Naive thymus-derived CD4-positive, alpha-beta T cell (primary cell): ENCODE results near the gene SCAF1. TPM values are rescaled to one million over a fixed set of nuclear protein-coding genes. Genes with fewer than 3 reads are reported as not detected.

Experiments
- ATAC-seq: fragments of 150-1000 bp; cut with Tn5 transposase; 2 replicates; pipeline ENCODE4 v1.10.0; 2021; ENCODE audit warnings: mild to moderate bottlenecking, moderate library complexity
- CTCF ChIA-PET: fragments of 350-600 bp; sonication (Branson Sonifier 250); formaldehyde crosslinking; loops from one replicate; lab custom pipeline; 2021; ENCODE audit warnings: antibody characterized with exemption; lab: Charles Lee
- POLR2A ChIA-PET: fragments of 350-600 bp; sonication (Branson Sonifier 250); formaldehyde crosslinking; loops from one replicate; lab custom pipeline; 2021; ENCODE audit warnings: antibody characterized with exemption, inconsistent platforms; lab: Charles Lee
- DNase-seq, 9 donors: peaks; one replicate each; pipeline versions ENCODE4 v3.0.0 to v3.0.0-alpha.2; 2020 to 2022; ENCODE audit warnings: mixed read lengths in 1 of 9
- H3K27ac ChIP-seq: one replicate; pipeline ENCODE4 v1.7.0; 2013; ENCODE audit warnings: mild to moderate bottlenecking, low read depth, low read length, moderate library complexity
- H3K27me3 ChIP-seq, 2 donors: one replicate each; pipeline ENCODE4 v1.7.0; 2013; ENCODE audit warnings: low read length in 2 of 2, mild to moderate bottlenecking in 2 of 2, moderate library complexity in 2 of 2; ENCODE audit not compliant: control insufficient read depth in 2 of 2, insufficient read depth in 2 of 2
- H3K36me3 ChIP-seq, 3 experiments: 1 replicate in 2 of 3; 2 replicates in 1 of 3; pipeline ENCODE4 v1.7.0; 2013; ENCODE audit warnings: low read length in 3 of 3, mild to moderate bottlenecking in 3 of 3, moderate library complexity in 1 of 3; ENCODE audit not compliant: insufficient read depth in 3 of 3, control insufficient read depth in 2 of 3
- H3K4me1 ChIP-seq, 2 donors: one replicate each; pipeline ENCODE4 v1.7.0; 2013; ENCODE audit warnings: low read length in 2 of 2, mild to moderate bottlenecking in 2 of 2, moderate library complexity in 1 of 2; ENCODE audit not compliant: control insufficient read depth in 2 of 2, insufficient read depth in 2 of 2
- H3K4me3 ChIP-seq: 2 replicates; pipeline ENCODE4 v1.7.0; 2013; ENCODE audit warnings: mild to moderate bottlenecking, low read length
- H3K9me3 ChIP-seq, 3 experiments: 1 replicate in 2 of 3; 2 replicates in 1 of 3; pipeline ENCODE4 v1.7.0; 2013; ENCODE audit warnings: low read length in 3 of 3; ENCODE audit not compliant: control insufficient read depth in 2 of 3
- H3K27ac Mint-ChIP-seq, 9 donors: one replicate each; pipeline ENCODE4 v1.8.0; 2020 to 2022; ENCODE audit warnings: mixed read lengths in 9 of 9, mild to moderate bottlenecking in 8 of 9, moderate library complexity in 5 of 9, inconsistent platforms in 2 of 9
- H3K27me3 Mint-ChIP-seq, 5 donors: one replicate each; pipeline ENCODE4 v1.8.0; 2021 to 2022; ENCODE audit warnings: mixed read lengths in 5 of 5, mild to moderate bottlenecking in 1 of 5
- H3K36me3 Mint-ChIP-seq, 5 donors: one replicate each; pipeline ENCODE4 v1.8.0; 2020 to 2022; ENCODE audit warnings: mixed read lengths in 5 of 5, mild to moderate bottlenecking in 3 of 5, inconsistent platforms in 1 of 5
- H3K4me1 Mint-ChIP-seq, 7 donors: one replicate each; pipeline ENCODE4 v1.8.0; 2020 to 2022; ENCODE audit warnings: mixed read lengths in 7 of 7, mild to moderate bottlenecking in 3 of 7, inconsistent platforms in 1 of 7
- H3K4me3 Mint-ChIP-seq, 10 donors: one replicate each; pipeline ENCODE4 v1.8.0; 2020 to 2022; ENCODE audit warnings: mild to moderate bottlenecking in 10 of 10, mixed read lengths in 10 of 10, moderate library complexity in 6 of 10, inconsistent platforms in 2 of 10
- H3K9me3 Mint-ChIP-seq, 11 donors: one replicate each; pipeline ENCODE4 v1.8.0; 2020 to 2022; ENCODE audit warnings: mixed read lengths in 11 of 11, mild to moderate bottlenecking in 4 of 11, inconsistent platforms in 1 of 11, moderate library complexity in 1 of 11
- intact Hi-C, 2 donors: fragments of 100-400 bp; cut with micrococcal nuclease; formaldehyde crosslinking; loops; one replicate each; pipeline ENCODE4 v1.15.1; 2023
- polyA plus RNA-seq, 2 donors: library from polyadenylated mRNA; unstranded; fragments of 300-500 nt; fragmentation: Illumina TruSeq; gene quantifications; one replicate each; pipeline ENCODE4 v1.2.3, GENCODE V29; 2021
- total RNA-seq, 6 experiments: library from RNA in 5 of 6; stranded (reverse) in 5 of 6; gene quantifications; 1 replicate in 5 of 6; 2 replicates in 1 of 6; pipeline ENCODE4 v1.2.3 and lab custom pipeline; 2021 to 2026

SCAF1 gene, protein sequence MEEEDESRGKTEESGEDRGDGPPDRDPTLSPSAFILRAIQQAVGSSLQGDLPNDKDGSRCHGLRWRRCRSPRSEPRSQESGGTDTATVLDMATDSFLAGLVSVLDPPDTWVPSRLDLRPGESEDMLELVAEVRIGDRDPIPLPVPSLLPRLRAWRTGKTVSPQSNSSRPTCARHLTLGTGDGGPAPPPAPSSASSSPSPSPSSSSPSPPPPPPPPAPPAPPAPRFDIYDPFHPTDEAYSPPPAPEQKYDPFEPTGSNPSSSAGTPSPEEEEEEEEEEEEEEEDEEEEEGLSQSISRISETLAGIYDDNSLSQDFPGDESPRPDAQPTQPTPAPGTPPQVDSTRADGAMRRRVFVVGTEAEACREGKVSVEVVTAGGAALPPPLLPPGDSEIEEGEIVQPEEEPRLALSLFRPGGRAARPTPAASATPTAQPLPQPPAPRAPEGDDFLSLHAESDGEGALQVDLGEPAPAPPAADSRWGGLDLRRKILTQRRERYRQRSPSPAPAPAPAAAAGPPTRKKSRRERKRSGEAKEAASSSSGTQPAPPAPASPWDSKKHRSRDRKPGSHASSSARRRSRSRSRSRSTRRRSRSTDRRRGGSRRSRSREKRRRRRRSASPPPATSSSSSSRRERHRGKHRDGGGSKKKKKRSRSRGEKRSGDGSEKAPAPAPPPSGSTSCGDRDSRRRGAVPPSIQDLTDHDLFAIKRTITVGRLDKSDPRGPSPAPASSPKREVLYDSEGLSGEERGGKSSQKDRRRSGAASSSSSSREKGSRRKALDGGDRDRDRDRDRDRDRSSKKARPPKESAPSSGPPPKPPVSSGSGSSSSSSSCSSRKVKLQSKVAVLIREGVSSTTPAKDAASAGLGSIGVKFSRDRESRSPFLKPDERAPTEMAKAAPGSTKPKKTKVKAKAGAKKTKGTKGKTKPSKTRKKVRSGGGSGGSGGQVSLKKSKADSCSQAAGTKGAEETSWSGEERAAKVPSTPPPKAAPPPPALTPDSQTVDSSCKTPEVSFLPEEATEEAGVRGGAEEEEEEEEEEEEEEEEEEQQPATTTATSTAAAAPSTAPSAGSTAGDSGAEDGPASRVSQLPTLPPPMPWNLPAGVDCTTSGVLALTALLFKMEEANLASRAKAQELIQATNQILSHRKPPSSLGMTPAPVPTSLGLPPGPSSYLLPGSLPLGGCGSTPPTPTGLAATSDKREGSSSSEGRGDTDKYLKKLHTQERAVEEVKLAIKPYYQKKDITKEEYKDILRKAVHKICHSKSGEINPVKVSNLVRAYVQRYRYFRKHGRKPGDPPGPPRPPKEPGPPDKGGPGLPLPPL
- total RNA-seq (10 to 100 TPM; 35.0 to 74.9 (median 48.8) TPM), polyA plus RNA-seq (1 to 10 TPM; 1.4 to 3.7 TPM), total RNA-seq (lab: John Stamatoyannopoulos, UW) (46.7 reads per million, percentile 69 among the genes with 10 or more reads in this experiment)

DNA sequence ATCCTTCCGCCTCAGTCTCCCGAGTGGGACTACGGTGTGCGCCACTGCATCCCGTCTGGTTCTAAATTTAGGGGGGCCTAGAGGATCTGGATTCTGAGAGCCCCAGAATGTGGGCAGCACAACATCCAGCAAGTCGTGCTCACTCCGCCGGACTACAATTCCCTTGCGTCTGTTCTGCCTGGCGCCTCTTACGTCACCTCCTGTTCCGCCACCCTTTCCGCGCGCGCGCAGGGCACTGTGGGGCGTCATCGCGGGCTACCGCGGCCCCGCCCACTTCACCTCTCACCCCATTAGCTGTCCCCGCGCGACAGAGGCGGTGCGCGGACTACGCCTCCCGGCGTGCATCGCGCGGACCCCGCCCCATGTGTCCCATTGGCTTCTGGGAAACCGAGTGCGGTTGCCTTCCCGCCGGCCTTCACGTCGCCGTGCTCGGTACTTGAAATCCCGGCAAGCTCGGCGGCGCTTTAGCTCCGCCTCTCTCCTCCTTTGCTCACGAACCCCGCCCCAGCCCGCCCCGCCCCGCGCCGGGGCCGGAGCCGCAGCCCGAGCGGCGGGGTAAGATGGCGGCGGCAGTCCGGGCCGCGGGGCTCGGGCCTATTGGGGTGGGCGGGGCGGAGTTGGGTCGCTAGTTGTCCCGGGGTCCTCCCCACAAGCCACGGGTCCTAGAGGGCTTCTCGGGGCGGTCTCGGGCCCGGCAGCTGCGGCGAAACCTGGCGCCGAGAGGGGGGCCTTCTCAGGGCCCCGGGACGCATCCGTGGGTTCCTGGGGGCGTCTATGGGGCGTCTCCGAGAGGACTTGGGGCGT, at the start of gene SCAF1:
TSS of gene SCAF1 (plus strand) at position 522 of the 804 bp plus-strand sequence. CDS start 2,818 bp downstream, outside the sequence.
- H3K27ac Mint-ChIP-seq = peak within 1 kb of the TSS; percentile 93 to 99 (median 99)
- H3K4me1 ChIP-seq = peaks cover 27 to 40% of the 10 kb centered on the region in 2 donors
- no peaks in the 10 kb centered on the region for H3K27me3 ChIP-seq
- DNase-seq (peak; percentile 97 to 100 (median 100)), ATAC-seq (peak; percentile 83)
- peaks cover 60 to 74% (median 69%) of the 10 kb centered on the region in 7 donors for H3K4me1 Mint-ChIP-seq
- H3K27ac ChIP-seq = peak within 1 kb of the TSS; percentile 99
- peaks cover 0 to 26% (median 0%) of the 10 kb centered on the region in 3 experiments for H3K36me3 ChIP-seq
- POLR2A ChIA-PET = interaction anchor here (0.6 to 11.1 kb wide), 15 partner anchors 20 to 506 kb away, joined by 3 to 187 read pairs (median 5); partner anchors contain the start of genes AP2A1, BCL2L12, CD37 and IRF3
- H3K9me3 Mint-ChIP-seq = no peaks in the 10 kb centered on the region
- H3K27me3 Mint-ChIP-seq = peaks cover 0 to 6% (median 0%) of the 10 kb centered on the region in 5 donors
- no peaks in the 10 kb centered on the region for H3K9me3 ChIP-seq
- CTCF ChIA-PET = interaction anchor here (0.6 to 1.4 kb wide), 2 partner anchors 36 to 1083 kb away, joined by 4 to 5 read pairs; no protein-coding TSS in a partner anchor
- H3K4me3 Mint-ChIP-seq = peak within 1 kb of the TSS; percentile 86 to 98 (median 93)
- H3K4me3 ChIP-seq = peak within 1 kb of the TSS; percentile 66
- H3K36me3 Mint-ChIP-seq = peaks cover 0 to 6% (median 0%) of the 10 kb centered on the region in 5 donors
- intact Hi-C loops = loop anchor here (1.0 to 10.0 kb wide), 17 partner anchors 23 to 1471 kb away; partner anchors contain the start of genes GYS1 (in 2 of the 2), RPL13A (in 2 of the 2), RUVBL2 (in 2 of the 2) and ALDH16A1 (in 1 of the 2)

- Mint-ChIP-seq H3K4me1 (peaks cover 26 to 42% (median 31%) of the 10 kb centered on the region in 7 donors), H3K27me3 (peaks cover 0 to 12% (median 0%) of the 10 kb centered on the region in 5 donors), H3K9me3 (no peaks in the 10 kb centered on the region), H3K4me3 (peak overlapping the region; percentile 85 to 95 (median 92)), H3K36me3 (peaks cover 0 to 18% (median 8%) of the 10 kb centered on the region in 5 donors), H3K27ac (peak overlapping the region; percentile 82 to 95 (median 93))
- ATAC-seq (no peak), DNase-seq (peak in 2 of 9 donors; percentile 20 to 32)
- H3K4me1 ChIP-seq = peaks cover 15 to 18% of the 10 kb centered on the region in 2 donors
- no peaks in the 10 kb centered on the region for H3K27me3 ChIP-seq
- intact Hi-C loops = loop anchor here (5.0 kb wide), 5 partner anchors 225 to 1265 kb away; partner anchors contain the start of genes MED25 (in 2 of the 2), AKT1S1 (in 1 of the 2), C19orf73 (in 1 of the 2) and EMP3 (in 1 of the 2)
- no peaks in the 10 kb centered on the region for H3K9me3 ChIP-seq
- ChIA-PET CTCF (interaction anchor here (0.6 to 1.3 kb wide), 4 partner anchors 38 to 84 kb away, joined by 3 to 4 read pairs (median 3); partner anchors contain the start of genes PRMT1 and RRAS), POLR2A (interaction anchor here (0.5 to 4.5 kb wide), 21 partner anchors 11 to 835 kb away, joined by 3 to 82 read pairs (median 5); partner anchors contain the start of genes ALDH16A1, BCL2L12, IRF3 and NOSIP)
- peak overlapping the region; percentile 85 for H3K4me3 ChIP-seq
- peak overlapping the region; percentile 86 for H3K27ac ChIP-seq
- H3K36me3 ChIP-seq = peaks cover 3 to 50% (median 8%) of the 10 kb centered on the region in 3 experiments
These were observed 49.4 kb upstream of the SCAF1 start for GRCh38 chr19:49592486-49593232.

GRCh38 chr19:49593233-49594113, 48.5 kb upstream of the SCAF1 start:
- Histone ChIP-seq H3K9me3 (no peaks in the 10 kb centered on the region), H3K27me3 (no peaks in the 10 kb centered on the region), H3K27ac (peak overlapping the region; percentile 86), H3K4me3 (peak overlapping the region; percentile 85), H3K4me1 (peaks cover 15 to 18% of the 10 kb centered on the region in 2 donors), H3K36me3 (peaks cover 3 to 53% (median 8%) of the 10 kb centered on the region in 3 experiments)
- Mint-ChIP-seq H3K4me1 (peaks cover 25 to 37% (median 31%) of the 10 kb centered on the region in 7 donors), H3K27me3 (peaks cover 0 to 5% (median 0%) of the 10 kb centered on the region in 5 donors), H3K4me3 (peak overlapping the region; percentile 85 to 95 (median 92)), H3K9me3 (no peaks in the 10 kb centered on the region), H3K36me3 (peaks cover 0 to 18% (median 8%) of the 10 kb centered on the region in 5 donors), H3K27ac (peak overlapping the region; percentile 82 to 95 (median 93))
- ChIA-PET CTCF (interaction anchor here (0.6 to 1.1 kb wide), 4 partner anchors 34 to 84 kb away, joined by 3 to 4 read pairs (median 3); partner anchors contain the start of gene PRMT1), POLR2A (interaction anchor here (0.5 to 2.5 kb wide), 12 partner anchors 13 to 257 kb away, joined by 3 to 19 read pairs (median 4); partner anchors contain the start of genes ALDH16A1, BCL2L12, IRF3 and NOSIP)
- peak; percentile 76 to 93 (median 90) for DNase-seq
- intact Hi-C loops = loop anchor here (5.0 kb wide), 5 partner anchors 224 to 1266 kb away; partner anchors contain the start of genes MED25 (in 2 of the 2), AKT1S1 (in 1 of the 2), C19orf73 (in 1 of the 2) and EMP3 (in 1 of the 2)
- ATAC-seq = peak; percentile 69
